HepG2 (cell line): ENCODE data around the gene CAMK1G. TPM values are rescaled to one million over a fixed set of nuclear protein-coding genes. Genes with fewer than 3 reads are reported as not detected.

ENCODE experiments used
- ATAC-seq: fragments of 200-7000 bp; cut with Tn5 transposase; 3 replicates; pipeline ENCODE4 v1.9.1; 2020; ENCODE audit warnings: mild to moderate bottlenecking, moderate library complexity
- BruUV-seq: library from RNA; stranded (reverse); fragments of 400-500 nt; replicated peaks from 2 replicates; lab custom pipeline; 2021; lab: Mats Ljungman, UMichigan
- CTCF ChIA-PET: fragments of 300-600 bp; formaldehyde crosslinking; extraction: SDS; loops from one replicate; lab custom pipeline; 2021; ENCODE audit warnings: low total read pairs, inconsistent platforms, low intra/inter-chr PET ratio; lab: Yijun Ruan, JAX
- POLR2A ChIA-PET: fragments of 350-600 bp; sonication (Branson Sonifier 250); formaldehyde crosslinking; loops from one replicate; lab custom pipeline; 2020; ENCODE audit warnings: antibody characterized with exemption, inconsistent platforms; lab: Yijun Ruan, JAX
- DNase-seq: peaks from one replicate; pipeline ENCODE4 v3.0.0-alpha.2; 2015; ENCODE audit warnings: low spot score
- FAIRE-seq: peaks from 3 replicates; lab custom pipeline; 2011; peaks lifted over from hg19 to GRCh38; lab: Jason Lieb, UNC
- H2AFZ ChIP-seq: one replicate; pipeline ENCODE4 v1.6.1; 2011; ENCODE audit warnings: low read length, inconsistent platforms
- H3K27ac ChIP-seq: fragments of 300-600 bp; 3 replicates; pipeline ENCODE4 v1.8.0; 2011; ENCODE audit warnings: mixed run types, mild to moderate bottlenecking, mixed read lengths, low read length, inconsistent platforms; ENCODE audit not compliant: insufficient read depth; ENCODE audit errors: extremely low read length
- H3K27me3 ChIP-seq, 2 experiments: fragments of 200-600 bp in 1 of 2; 2 replicates in 1 of 2; 3 replicates in 1 of 2; pipeline versions ENCODE4 v1.6.0 to v1.8.0; 2011; ENCODE audit warnings: low read length in 2 of 2, mild to moderate bottlenecking in 2 of 2, moderate library complexity in 2 of 2, inconsistent platforms in 1 of 2; ENCODE audit not compliant: insufficient read depth in 2 of 2, control insufficient read depth in 1 of 2
- H3K36me3 ChIP-seq, 2 experiments: fragments of 200-600 bp in 1 of 2; replicated peaks in 1 of 2; 2 replicates in 1 of 2; 3 replicates in 1 of 2; pipeline versions ENCODE4 v1.5.1 to v1.8.0; 2011; ENCODE audit warnings: low read length in 2 of 2, inconsistent platforms in 1 of 2; ENCODE audit not compliant: insufficient read depth in 2 of 2, control insufficient read depth in 1 of 2
- H3K4me1 ChIP-seq: 2 replicates; pipeline ENCODE4 v1.5.1; 2012; ENCODE audit warnings: low read length, inconsistent platforms; ENCODE audit not compliant: insufficient read depth
- H3K4me2 ChIP-seq: 2 replicates; pipeline ENCODE4 v1.6.0; 2011; ENCODE audit warnings: low read depth, low read length, inconsistent platforms
- H3K4me3 ChIP-seq, 3 experiments: fragments of 200-600 bp in 1 of 3; sonication (generic), shearing (Covaris generic) in 1 of 3; replicated peaks in 1 of 3; 2 replicates each; pipeline ENCODE4 v1.5.1; 2011 to 2016; ENCODE audit warnings: low read length in 3 of 3, inconsistent platforms in 2 of 3, low read depth in 2 of 3, mild to moderate bottlenecking in 2 of 3, control low read depth in 1 of 3, mixed read lengths in 1 of 3; ENCODE audit not compliant: insufficient read depth in 1 of 3
- H3K79me2 ChIP-seq: one replicate; pipeline ENCODE4 v1.6.1; 2011; ENCODE audit warnings: low read length, inconsistent platforms; ENCODE audit not compliant: insufficient read depth
- H3K9ac ChIP-seq: 2 replicates; pipeline ENCODE4 v1.6.0; 2011; ENCODE audit warnings: mild to moderate bottlenecking, low read depth, low read length, inconsistent platforms; ENCODE audit not compliant: insufficient read depth
- H3K9me3 ChIP-seq: 2 replicates; pipeline ENCODE4 v1.5.1; 2012; ENCODE audit warnings: mild to moderate bottlenecking, low read length
- H4K20me1 ChIP-seq: 2 replicates; pipeline ENCODE4 v1.6.0; 2011; ENCODE audit warnings: inconsistent platforms, mild to moderate bottlenecking, low read length, moderate library complexity; ENCODE audit not compliant: insufficient read depth
- ARID2 ChIP-seq: sonication (generic); formaldehyde crosslinking; IDR thresholded peaks from 2 replicates; pipeline ENCODE4 v1.8.1; 2022; ENCODE audit warnings: mild to moderate bottlenecking, missing genetic modification reagents, borderline replicate concordance
- BHLHE40 ChIP-seq: IDR thresholded peaks from 2 replicates; pipeline ENCODE4 v1.6.1; 2011; ENCODE audit warnings: low read length, improper control_type of control experiment
- DMTF1 ChIP-seq: sonication (generic); formaldehyde crosslinking; IDR thresholded peaks from 2 replicates; pipeline ENCODE4 v1.4.0; 2020; ENCODE audit warnings: mild to moderate bottlenecking, missing genetic modification reagents
- KDM1A ChIP-seq: IDR thresholded peaks from 2 replicates; pipeline ENCODE4 v1.6.1; 2016; ENCODE audit warnings: missing compliant biosample characterization
- MAF1 ChIP-seq: sonication (generic); formaldehyde crosslinking; IDR thresholded peaks from 2 replicates; pipeline ENCODE4 v1.5.0; 2020; ENCODE audit warnings: missing genetic modification reagents, borderline replicate concordance
- NFRKB ChIP-seq: fragments of 450-650 bp; IDR thresholded peaks from 2 replicates; pipeline ENCODE4 v1.6.1; 2017
- ONECUT2 ChIP-seq: sonication (generic); formaldehyde crosslinking; IDR thresholded peaks from 2 replicates; pipeline ENCODE4 v1.4.0; 2020; ENCODE audit warnings: missing genetic modification reagents
- SCMH1 ChIP-seq: sonication (generic); formaldehyde crosslinking; IDR thresholded peaks from 2 replicates; pipeline ENCODE4 v1.9.0; 2021; ENCODE audit warnings: missing genetic modification reagents, mild to moderate bottlenecking, borderline replicate concordance
- ZFP90 ChIP-seq: sonication (generic); formaldehyde crosslinking; IDR thresholded peaks from 2 replicates; pipeline ENCODE4 v1.8.0; 2022; ENCODE audit warnings: missing genetic modification reagents, mild to moderate bottlenecking, inconsistent platforms, borderline replicate concordance
- ZNF260 ChIP-seq: sonication (generic); formaldehyde crosslinking; IDR thresholded peaks from 2 replicates; pipeline ENCODE4 v1.4.0; 2020; ENCODE audit warnings: missing genetic modification reagents, low read depth, mild to moderate bottlenecking, borderline replicate concordance
- ZNF350 ChIP-seq: sonication (generic); formaldehyde crosslinking; IDR thresholded peaks from 2 replicates; pipeline ENCODE4 v1.4.0; 2020; ENCODE audit warnings: mild to moderate bottlenecking, low read depth, missing genetic modification reagents, borderline replicate concordance
- ZNF780A ChIP-seq: sonication (generic); formaldehyde crosslinking; IDR thresholded peaks from 2 replicates; pipeline ENCODE4 v1.8.0; 2022; ENCODE audit warnings: mild to moderate bottlenecking, missing genetic modification reagents, moderate library complexity
- WGBS: methylation state at CpG from one replicate; pipeline ENCODE4 v1.1.6; 2017; ENCODE audit warnings: low lambda C conversion rate; 5-methylcytosine and 5-hydroxymethylcytosine counted together
- in situ Hi-C: cut with HindIII; loops from 2 replicates; pipeline ENCODE4 v1.10.0; 2017; ENCODE audit warnings: low pct_unique_long_range_greater_than_20kb; ENCODE audit not compliant: extremely low pct_ligation_motif_present
- intact Hi-C: fragments of 100-400 bp; cut with micrococcal nuclease; formaldehyde crosslinking; loops from one replicate; pipeline ENCODE4 v1.10.0; 2022; ENCODE audit not compliant: unreplicated experiment
- polyA plus RNA-seq, 8 experiments: library from polyadenylated mRNA; depleted of rRNA in 3 of 8; stranded (reverse) in 7 of 8; unstranded in 1 of 8; fragments of >200 nt; fragmentation: Illumina TruSeq in 4 of 8; extraction: Trizol in 4 of 8; gene quantifications; 2 replicates each; pipeline versions ENCODE4 v1.2.1 to v1.2.3, GENCODE V29; 2011 to 2016; ENCODE audit warnings: low read depth in 4 of 8, missing spikeins in 1 of 8, mixed read lengths in 1 of 8; ENCODE audit not compliant: insufficient read depth in 1 of 8
- total RNA-seq, 5 experiments: library from RNA; depleted of rRNA; stranded (reverse); fragments of >200 nt; fragmentation: Illumina TruSeq; extraction: Trizol; gene quantifications; 2 replicates each; pipeline ENCODE4 v1.2.3, GENCODE V29; 2016; ENCODE audit warnings: low read depth in 1 of 5

CAMK1G gene
- total and polyA plus RNA-seq, 2 of the 13 experiments (the other 11 are each of a cell fraction or from before 2014, with no cell fraction given), result not detected

- no peak for ATAC-seq
- H3K4me1 ChIP-seq, result no peaks in the 10 kb centered on the region
- H4K20me1 ChIP-seq, result no peaks in the 10 kb centered on the region
- ChIA-PET CTCF (no interaction called here), POLR2A (no interaction called here)
- intact Hi-C loops (no loop called here), in situ Hi-C loops (no loop called here)
- no peaks in the 10 kb centered on the region for H3K79me2 ChIP-seq
- WGBS, result 23% methylated on average over 5 of the region's 5 CpGs
- no TSS peak for BruUV-seq
- no peaks in the 10 kb centered on the region for H3K36me3 ChIP-seq
- TF ChIP-seq ZFP90 (CRISPR knock-in tag), result no peak
- no peak for TF ChIP-seq ONECUT2 (CRISPR knock-in tag)
- TF ChIP-seq MAF1 (CRISPR knock-in tag), result no peak
- TF ChIP-seq ZNF350 (CRISPR knock-in tag), result no peak
- TF ChIP-seq DMTF1, result no peak
- TF ChIP-seq NFRKB, result no peak
- TF ChIP-seq SCMH1 (CRISPR knock-in tag), result no peak
- no peak for TF ChIP-seq ZNF260 (CRISPR knock-in tag)
- no peak for TF ChIP-seq ZNF780A (CRISPR knock-in tag)
- no peak for TF ChIP-seq BHLHE40
- no peak for TF ChIP-seq ARID2 (CRISPR knock-in tag)
- TF ChIP-seq KDM1A (CRISPR knock-in tag), result no peak
- DNase-seq, result no peak
- no peak overlapping the region for H3K27ac ChIP-seq
- no peaks in the 10 kb centered on the region for H3K9me3 ChIP-seq
- H3K4me3 ChIP-seq, result no peak overlapping the region
- H3K9ac ChIP-seq, result no peak overlapping the region
- no peak for FAIRE-seq
- peaks cover 0 to 5% of the 10 kb centered on the region in 2 experiments; a peak in 1 of 5 replicates for H3K27me3 ChIP-seq
- H2AFZ ChIP-seq, result no peak overlapping the region
- no peak overlapping the region for H3K4me2 ChIP-seq
These were observed 1.7 kb downstream of the CAMK1G start for GRCh38 chr1:209585197-209585596.
